Measurements from ENCODE around the gene ITGB2.

Gene ITGB2

GRCh38 chr21:44907966-44908895 lies 12.5 kb downstream of the ITGB2 start:
- Mint-ChIP-seq H3K36me3 (ENCODE audit: low read depth) (no peaks in the 10 kb centered on the region), H3K9me3 (no peaks in the 10 kb centered on the region), H3K4me3 (no peak overlapping the region), H3K27me3 (ENCODE audit: low read depth) (peaks cover 29% of the 10 kb centered on the region), H3K27ac (peak overlapping the region in 2 of 3 experiments; percentile 7 to 29), H3K4me1 (peaks cover 31% of the 10 kb centered on the region)
- TF ChIP-seq CTCF (IDR thresholded peaks at IDR 0.05; ENCODE audit: unreplicated experiment in 3 of 3), result no peak

- no peaks in the 10 kb centered on the region for H3K9me3 Mint-ChIP-seq
- no peaks in the 10 kb centered on the region for H3K36me3 Mint-ChIP-seq (ENCODE audit: low read depth)
- no peak overlapping the region for H3K4me3 Mint-ChIP-seq
- H3K27ac Mint-ChIP-seq, result no peak overlapping the region
- H3K4me1 Mint-ChIP-seq, result peaks cover 31% of the 10 kb centered on the region
- peaks cover 29% of the 10 kb centered on the region for H3K27me3 Mint-ChIP-seq (ENCODE audit: low read depth)
- TF ChIP-seq CTCF (IDR thresholded peaks at IDR 0.05; ENCODE audit: unreplicated experiment in 3 of 3), result no peak
Measured at GRCh38 chr21:44907225-44907965, 13.3 kb downstream of the ITGB2 start.

- Mint-ChIP-seq H3K4me3 (no peak overlapping the region), H3K4me1 (peaks cover 26% of the 10 kb centered on the region), H3K27ac (no peak overlapping the region), H3K36me3 (ENCODE audit: low read depth) (no peaks in the 10 kb centered on the region), H3K9me3 (no peaks in the 10 kb centered on the region), H3K27me3 (ENCODE audit: low read depth) (peaks cover 29% of the 10 kb centered on the region)
- TF ChIP-seq CTCF (IDR thresholded peaks at IDR 0.05; ENCODE audit: unreplicated experiment in 3 of 3), result no peak
Measured at GRCh38 chr21:44905728-44906090, 15.0 kb downstream of the ITGB2 start.

GRCh38 chr21:44905016-44905727 lies 15.5 kb downstream of the ITGB2 start:
- no peak overlapping the region for H3K27ac Mint-ChIP-seq
- H3K4me1 Mint-ChIP-seq, result peaks cover 26% of the 10 kb centered on the region
- no peaks in the 10 kb centered on the region for H3K9me3 Mint-ChIP-seq
- H3K27me3 Mint-ChIP-seq (ENCODE audit: low read depth), result peaks cover 29% of the 10 kb centered on the region
- H3K4me3 Mint-ChIP-seq, result no peak overlapping the region
- no peak for TF ChIP-seq CTCF (IDR thresholded peaks at IDR 0.05; ENCODE audit: unreplicated experiment in 3 of 3)
- no peaks in the 10 kb centered on the region for H3K36me3 Mint-ChIP-seq (ENCODE audit: low read depth)

- Mint-ChIP-seq H3K9me3 (no peaks in the 10 kb centered on the region), H3K4me1 (peaks cover 18% of the 10 kb centered on the region), H3K4me3 (no peak overlapping the region), H3K27ac (no peak overlapping the region), H3K27me3 (ENCODE audit: low read depth) (peaks cover 22% of the 10 kb centered on the region), H3K36me3 (ENCODE audit: low read depth) (no peaks in the 10 kb centered on the region)
- no peak for TF ChIP-seq CTCF (IDR thresholded peaks at IDR 0.05; ENCODE audit: unreplicated experiment in 3 of 3)
Measured at GRCh38 chr21:44904141-44904923, 16.4 kb downstream of the ITGB2 start.
